ENCODE measurements around the gene ECE1.

DNA sequence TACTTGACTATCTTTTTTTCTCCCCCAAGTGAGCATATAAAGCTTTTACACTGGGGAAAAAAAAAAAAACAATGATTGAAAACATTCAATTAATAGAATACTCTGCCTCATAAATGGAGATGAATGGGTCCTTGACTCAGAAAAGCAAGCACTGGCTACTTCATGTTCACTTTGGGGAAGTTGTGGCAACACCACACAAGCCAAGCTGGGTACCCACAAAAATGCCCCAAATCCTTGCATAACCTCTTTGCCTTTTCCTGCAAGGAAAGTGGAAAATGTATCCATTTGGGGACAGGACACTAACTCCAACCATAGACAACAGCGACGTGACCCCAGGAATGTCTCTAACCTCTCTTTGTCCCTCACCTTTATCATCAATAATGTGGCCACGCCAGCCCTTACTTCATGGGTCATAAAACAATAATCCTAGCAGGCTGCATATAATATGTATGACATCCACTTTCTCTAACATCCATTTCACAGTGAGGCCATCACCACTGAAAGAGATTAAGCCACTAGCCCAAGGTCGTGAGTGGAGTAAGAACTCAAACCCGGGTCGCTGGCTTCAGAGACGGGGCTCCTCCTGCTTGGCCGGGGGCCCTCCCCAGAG, 2.3 kb downstream of the ECE1 start:
- no peak for TF ChIP-seq FOXK2 (IDR thresholded peaks at IDR 0.05)
- no peak for TF ChIP-seq FOXM1 (IDR thresholded peaks at IDR 0.05; ENCODE audit: borderline replicate concordance)
- no peak for TF ChIP-seq FOXA1 (IDR thresholded peaks at IDR 0.05)
- TF ChIP-seq HDGF (IDR thresholded peaks at IDR 0.05; ENCODE audit: borderline replicate concordance), result no peak
- no peak for TF ChIP-seq BHLHE40 (IDR thresholded peaks at IDR 0.05; ENCODE audit: borderline replicate concordance)
- no peak for TF ChIP-seq SP1 (IDR thresholded peaks at IDR 0.05)
- TF ChIP-seq LEF1 (IDR thresholded peaks at IDR 0.05; ENCODE audit: borderline replicate concordance), result no peak
- TF ChIP-seq PKNOX1 (IDR thresholded peaks at IDR 0.05), result no peak
- no peak for TF ChIP-seq TARDBP (IDR thresholded peaks at IDR 0.05)
- no peak for TF ChIP-seq SUZ12 (IDR thresholded peaks at IDR 0.05)
- TF ChIP-seq CTBP1 (IDR thresholded peaks at IDR 0.05; ENCODE audit: borderline replicate concordance), result no peak

All from HEK293T (cell line).